DOHH2 (cell line): ENCODE data around the gene KAT6B.

Source experiments
- H3F3A ChIP-seq: fragments of 200-600 bp; sonication (generic), shearing (Covaris generic); 2 replicates; pipeline ENCODE4 v1.6.0; 2016; ENCODE audit warnings: antibody characterized with exemption, mild to moderate bottlenecking; ENCODE audit not compliant: control insufficient read depth, insufficient read depth
- H3K27ac ChIP-seq: fragments of 200-600 bp; sonication (generic); 2 replicates; pipeline ENCODE4 v1.5.1; 2014; ENCODE audit warnings: low read depth, mild to moderate bottlenecking, low read length, moderate library complexity
- H3K27me3 ChIP-seq: fragments of 200-600 bp; sonication (generic); 2 replicates; pipeline ENCODE4 v1.6.1; 2014; ENCODE audit warnings: mild to moderate bottlenecking, low read length, mixed read lengths; ENCODE audit not compliant: control insufficient read depth
- H3K36me3 ChIP-seq: fragments of 200-600 bp; sonication (generic); 2 replicates; pipeline ENCODE4 v1.6.1; 2014; ENCODE audit warnings: mild to moderate bottlenecking, low read length, moderate library complexity, mixed read lengths; ENCODE audit not compliant: control insufficient read depth
- H3K4me1 ChIP-seq: fragments of 200-600 bp; sonication (generic); 2 replicates; pipeline ENCODE4 v1.6.1; 2014; ENCODE audit warnings: mild to moderate bottlenecking, low read length, mixed read lengths; ENCODE audit not compliant: control insufficient read depth
- H3K4me2 ChIP-seq: fragments of 200-600 bp; sonication (generic); 2 replicates; pipeline ENCODE4 v1.6.0; 2014; ENCODE audit warnings: mild to moderate bottlenecking, low read length, moderate library complexity
- H3K4me3 ChIP-seq: fragments of 200-600 bp; sonication (generic); 2 replicates; pipeline ENCODE4 v1.5.1; 2014; ENCODE audit warnings: mild to moderate bottlenecking, low read length, mixed read lengths
- H3K79me2 ChIP-seq: fragments of 200-600 bp; sonication (generic); 2 replicates; pipeline ENCODE4 v1.6.1; 2014; ENCODE audit warnings: mild to moderate bottlenecking, low read length, mixed read lengths; ENCODE audit not compliant: control insufficient read depth
- H3K9me2 ChIP-seq: fragments of 200-600 bp; sonication (generic); replicated peaks from 2 replicates; pipeline ENCODE4 v1.6.1; 2014; ENCODE audit warnings: mild to moderate bottlenecking, low read length, mixed read lengths; ENCODE audit not compliant: control insufficient read depth
- H3K9me3 ChIP-seq: fragments of 200-600 bp; sonication (generic); 2 replicates; pipeline ENCODE4 v1.6.1; 2014; ENCODE audit warnings: antibody characterized with exemption, low read length, mixed read lengths; ENCODE audit not compliant: control insufficient read depth, insufficient read depth
- H4K20me1 ChIP-seq: fragments of 200-600 bp; sonication (generic); 2 replicates; pipeline ENCODE4 v1.6.0; 2014; ENCODE audit warnings: low read depth, mild to moderate bottlenecking, antibody characterized with exemption, low read length, moderate library complexity; ENCODE audit not compliant: control insufficient read depth, insufficient read depth
- CTCF ChIP-seq: fragments of 200-600 bp; sonication (generic); IDR thresholded peaks from one replicate; pipeline ENCODE4 v1.5.1; 2014; ENCODE audit warnings: antibody characterized with exemption, mild to moderate bottlenecking, low read depth, low read length; ENCODE audit not compliant: poor library complexity, severe bottlenecking
- EZH2phosphoT487 ChIP-seq: fragments of 200-600 bp; sonication (generic); IDR thresholded peaks from 2 replicates; pipeline ENCODE4 v1.6.1; 2017; ENCODE audit warnings: borderline replicate concordance, mild to moderate bottlenecking, antibody characterized with exemption, low read length, moderate library complexity, mixed read lengths

Gene KAT6B

GRCh38 chr10:74969530-74969929, 143.1 kb downstream of the KAT6B start:
- no peaks in the 10 kb centered on the region for H3K27me3 ChIP-seq
- H3K9me2 ChIP-seq, result no peaks in the 10 kb centered on the region
- TF ChIP-seq CTCF (no peak), EZH2phosphoT487 (no peak)
- H3K27ac ChIP-seq, result no peak overlapping the region
- no peak overlapping the region for H3K4me3 ChIP-seq
- H3K36me3 ChIP-seq, result no peaks in the 10 kb centered on the region
- no peaks in the 10 kb centered on the region for H3K79me2 ChIP-seq
- no peaks in the 10 kb centered on the region for H4K20me1 ChIP-seq
- no peak overlapping the region for H3K4me2 ChIP-seq
- H3K9me3 ChIP-seq, result no peaks in the 10 kb centered on the region
- H3K4me1 ChIP-seq, result peaks cover 17% of the 10 kb centered on the region
- peaks cover 4% of the 10 kb centered on the region; the same call in 1 of the 2 replicates for H3F3A ChIP-seq

DNA sequence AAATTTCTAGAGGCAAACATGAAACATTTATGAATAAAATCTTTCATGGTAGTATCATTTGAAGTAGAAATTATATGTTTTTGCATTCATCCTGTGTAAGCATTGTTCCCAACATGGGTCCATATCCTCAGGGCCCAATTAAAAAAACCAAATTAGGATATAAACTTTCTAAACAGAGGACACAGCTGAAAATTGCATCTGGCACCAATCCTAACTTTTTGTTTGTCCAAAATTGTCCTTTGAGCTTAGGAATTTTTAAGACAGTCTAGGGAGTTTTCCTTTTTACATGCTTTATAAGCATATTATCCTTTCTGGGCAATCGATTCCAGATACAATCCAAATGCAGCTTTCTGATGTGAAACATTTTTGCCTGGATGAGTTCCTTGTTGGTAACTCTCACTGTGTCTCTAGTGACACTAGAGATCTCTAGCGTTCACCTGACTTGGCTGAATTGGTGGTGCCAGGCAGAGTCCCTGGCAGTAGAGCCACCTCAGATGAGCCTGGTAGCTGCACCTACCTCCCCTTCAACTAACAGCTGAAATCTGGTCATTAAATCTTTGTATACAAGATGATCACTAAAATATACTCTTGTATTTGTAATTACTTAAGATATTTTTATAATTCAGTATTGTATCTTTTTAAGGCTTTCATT, 147.5 kb downstream of the KAT6B start:
- H3K4me1 ChIP-seq, result peaks cover 22% of the 10 kb centered on the region
- TF ChIP-seq EZH2phosphoT487 (no peak), CTCF (no peak)

DNA sequence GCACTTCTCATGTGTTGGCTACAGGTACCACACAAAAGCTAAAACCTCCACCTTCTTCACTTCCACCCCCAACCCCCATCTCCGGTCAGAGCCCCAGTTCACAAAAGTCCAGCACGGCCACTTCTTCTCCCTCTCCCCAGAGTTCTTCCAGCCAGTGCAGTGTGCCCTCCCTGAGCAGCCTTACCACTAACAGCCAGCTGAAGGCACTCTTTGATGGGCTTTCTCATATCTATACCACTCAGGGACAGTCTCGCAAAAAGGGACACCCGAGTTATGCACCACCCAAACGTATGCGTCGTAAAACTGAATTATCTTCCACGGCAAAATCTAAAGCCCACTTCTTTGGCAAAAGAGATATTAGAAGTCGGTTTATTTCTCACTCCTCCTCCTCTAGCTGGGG, 149.4 kb downstream of the KAT6B start:
- Histone ChIP-seq H3K79me2 (no peaks in the 10 kb centered on the region), H4K20me1 (no peaks in the 10 kb centered on the region), H3K4me3 (no peak overlapping the region), H3F3A (no peaks in the 10 kb centered on the region), H3K4me1 (peaks cover 21% of the 10 kb centered on the region), H3K9me3 (no peaks in the 10 kb centered on the region), H3K9me2 (no peaks in the 10 kb centered on the region), H3K4me2 (no peak overlapping the region), H3K36me3 (peaks cover 21% of the 10 kb centered on the region), H3K27ac (no peak overlapping the region), H3K27me3 (no peaks in the 10 kb centered on the region)
- TF ChIP-seq CTCF (no peak), EZH2phosphoT487 (no peak)

More for the DNA sequence above, 147.5 kb downstream of the KAT6B start:
- Histone ChIP-seq H3K9me3 (no peaks in the 10 kb centered on the region), H3K79me2 (no peaks in the 10 kb centered on the region), H3K4me2 (no peak overlapping the region), H3K36me3 (peaks cover 21% of the 10 kb centered on the region), H4K20me1 (no peaks in the 10 kb centered on the region), H3K9me2 (no peaks in the 10 kb centered on the region), H3F3A (no peaks in the 10 kb centered on the region), H3K27ac (no peak overlapping the region), H3K27me3 (no peaks in the 10 kb centered on the region), H3K4me3 (no peak overlapping the region)
